MM.1S (cell line): ENCODE measurements around the gene ACE.

Source experiments
- DNase-seq: peaks from one replicate; pipeline ENCODE4 v3.0.0-alpha.2; 2015
- H2AFZ ChIP-seq: fragments of 300-600 bp; sonication (generic); 2 replicates; pipeline ENCODE4 v1.6.0; 2016; ENCODE audit warnings: antibody characterized with exemption, low read length
- H3F3A ChIP-seq: fragments of 300-600 bp; sonication (generic); 2 replicates; pipeline ENCODE4 v1.6.1; 2016; ENCODE audit warnings: mild to moderate bottlenecking, antibody characterized with exemption, low read length, moderate library complexity, mixed read lengths; ENCODE audit not compliant: insufficient read depth
- H3K27ac ChIP-seq: fragments of 300-600 bp; sonication (generic); 2 replicates; pipeline ENCODE4 v1.5.1; 2016; ENCODE audit warnings: mild to moderate bottlenecking, low read length
- H3K27me3 ChIP-seq: fragments of 300-600 bp; sonication (generic); replicated peaks from 2 replicates; pipeline ENCODE4 v1.6.0; 2016; ENCODE audit warnings: low read length; ENCODE audit not compliant: insufficient read depth
- H3K36me3 ChIP-seq: fragments of 300-600 bp; sonication (generic); replicated peaks from 2 replicates; pipeline ENCODE4 v1.6.1; 2016; ENCODE audit warnings: mild to moderate bottlenecking, low read length, mixed read lengths; ENCODE audit not compliant: insufficient read depth
- H3K4me1 ChIP-seq: fragments of 300-600 bp; sonication (generic); 2 replicates; pipeline ENCODE4 v1.6.1; 2016; ENCODE audit warnings: low read length, mixed read lengths
- H3K4me2 ChIP-seq: fragments of 300-600 bp; sonication (generic); 2 replicates; pipeline ENCODE4 v1.6.0; 2016; ENCODE audit warnings: low read depth, low read length
- H3K4me3 ChIP-seq: fragments of 300-600 bp; sonication (generic); 2 replicates; pipeline ENCODE4 v1.5.1; 2016; ENCODE audit warnings: low read length, mixed read lengths
- H3K79me2 ChIP-seq: fragments of 300-600 bp; sonication (generic); 2 replicates; pipeline ENCODE4 v1.6.1; 2016; ENCODE audit warnings: mixed run types, low read length, mixed read lengths
- H3K9ac ChIP-seq: fragments of 300-600 bp; sonication (generic); 2 replicates; pipeline ENCODE4 v1.6.1; 2016; ENCODE audit warnings: low read length, mixed read lengths
- H3K9me2 ChIP-seq: fragments of 300-600 bp; sonication (generic); replicated peaks from 2 replicates; pipeline ENCODE4 v1.6.1; 2016; ENCODE audit warnings: mild to moderate bottlenecking, low read length, mixed read lengths; ENCODE audit not compliant: insufficient read depth
- H3K9me3 ChIP-seq: fragments of 300-600 bp; sonication (generic); replicated peaks from 2 replicates; pipeline ENCODE4 v1.6.1; 2016; ENCODE audit warnings: mild to moderate bottlenecking, low read length, mixed read lengths; ENCODE audit not compliant: insufficient read depth
- H4K20me1 ChIP-seq: fragments of 300-600 bp; sonication (generic); 2 replicates; pipeline ENCODE4 v1.6.1; 2016; ENCODE audit warnings: mild to moderate bottlenecking, low read length, moderate library complexity, mixed read lengths; ENCODE audit not compliant: insufficient read depth
- EZH2 ChIP-seq: fragments of 300-600 bp; sonication (generic); optimal IDR thresholded peaks from 2 replicates; pipeline ENCODE3; 2017; ENCODE audit warnings: low read depth, mild to moderate bottlenecking, antibody characterized with exemption, low read length, mixed read lengths
- EZH2phosphoT487 ChIP-seq: fragments of 300-600 bp; sonication (generic); IDR thresholded peaks from 2 replicates; pipeline ENCODE4 v1.6.1; 2018; ENCODE audit warnings: antibody characterized with exemption, low read length
- TF ChIP-seq, protein P1 (sequence below): fragments of 300-600 bp; sonication (generic); IDR thresholded peaks from 2 replicates; pipeline ENCODE4 v1.5.1; 2016; ENCODE audit warnings: antibody characterized with exemption, low read length, mixed read lengths

Gene ACE

DNA sequence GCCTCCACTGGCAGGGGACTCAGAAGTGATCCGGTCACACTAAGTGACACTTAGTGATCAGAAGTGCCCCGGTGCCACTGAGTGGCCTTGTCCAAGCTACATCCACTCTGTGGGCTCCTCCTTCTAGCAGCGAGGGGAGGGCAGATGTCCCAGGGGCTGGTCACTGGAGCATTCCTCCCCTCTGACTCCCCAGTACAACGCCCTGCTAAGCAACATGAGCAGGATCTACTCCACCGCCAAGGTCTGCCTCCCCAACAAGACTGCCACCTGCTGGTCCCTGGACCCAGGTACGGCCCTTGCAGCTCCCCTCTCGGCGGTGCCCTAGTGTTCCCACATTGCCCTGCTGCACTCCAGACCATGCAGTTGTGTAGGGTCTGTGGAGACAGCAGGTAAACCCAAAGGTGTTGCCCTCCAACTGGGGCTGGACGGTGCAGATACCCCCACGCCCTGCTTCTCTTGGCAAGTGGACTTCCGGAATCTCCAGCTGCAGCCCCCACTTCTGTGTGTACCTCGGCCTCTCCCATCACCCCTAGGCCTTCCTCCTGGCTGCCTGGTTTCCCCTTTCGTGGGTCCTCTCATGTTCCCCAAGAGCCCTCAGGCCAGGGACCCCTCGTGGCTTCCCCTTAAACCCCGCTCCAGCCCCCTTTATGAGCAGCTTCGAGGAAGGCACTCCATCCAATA lies 2.1 kb downstream of the ACE start:
- no peak overlapping the region for H2AFZ ChIP-seq

DNA sequence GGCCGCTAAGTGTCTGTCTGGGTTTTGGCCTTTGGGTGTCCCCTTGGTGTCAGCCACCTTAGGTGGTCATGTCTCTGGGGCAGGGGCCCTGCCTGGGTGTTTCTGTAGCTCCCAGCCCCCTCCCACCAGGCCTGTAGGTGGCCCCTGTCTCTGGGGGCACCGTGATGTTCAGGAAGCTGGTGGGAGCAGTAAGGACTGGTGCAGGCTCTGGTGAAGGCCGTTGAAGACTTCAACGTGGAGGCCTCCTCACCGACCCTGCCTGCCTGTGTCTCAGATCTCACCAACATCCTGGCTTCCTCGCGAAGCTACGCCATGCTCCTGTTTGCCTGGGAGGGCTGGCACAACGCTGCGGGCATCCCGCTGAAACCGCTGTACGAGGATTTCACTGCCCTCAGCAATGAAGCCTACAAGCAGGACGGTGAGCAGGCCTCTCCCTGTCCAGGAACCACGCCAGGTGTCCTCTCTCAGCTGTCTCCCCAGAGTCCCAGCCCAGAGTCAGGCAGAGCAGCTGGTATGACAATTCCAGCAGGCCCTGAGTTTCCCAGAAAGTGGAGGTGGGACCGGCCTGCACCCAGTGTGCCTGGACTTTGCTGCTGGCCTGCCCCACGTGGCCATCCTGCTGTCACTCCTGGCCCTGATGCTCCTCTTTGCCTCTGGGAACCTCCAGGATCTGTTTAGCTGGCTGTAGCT lies 2.8 kb downstream of the ACE start:
- no peak for DNase-seq
- no peak overlapping the region for H3K4me2 ChIP-seq
- no peaks in the 10 kb centered on the region for H3K36me3 ChIP-seq
- no peaks in the 10 kb centered on the region for H3K79me2 ChIP-seq
- H3K9me2 ChIP-seq = no peaks in the 10 kb centered on the region
- 0 out of 2 replicates have a peak, but pooled peaks cover 4% of the 10 kb centered on the region for H3K4me1 ChIP-seq
- no peak for TF ChIP-seq EZH2phosphoT487
- TF ChIP-seq, protein P1, sequence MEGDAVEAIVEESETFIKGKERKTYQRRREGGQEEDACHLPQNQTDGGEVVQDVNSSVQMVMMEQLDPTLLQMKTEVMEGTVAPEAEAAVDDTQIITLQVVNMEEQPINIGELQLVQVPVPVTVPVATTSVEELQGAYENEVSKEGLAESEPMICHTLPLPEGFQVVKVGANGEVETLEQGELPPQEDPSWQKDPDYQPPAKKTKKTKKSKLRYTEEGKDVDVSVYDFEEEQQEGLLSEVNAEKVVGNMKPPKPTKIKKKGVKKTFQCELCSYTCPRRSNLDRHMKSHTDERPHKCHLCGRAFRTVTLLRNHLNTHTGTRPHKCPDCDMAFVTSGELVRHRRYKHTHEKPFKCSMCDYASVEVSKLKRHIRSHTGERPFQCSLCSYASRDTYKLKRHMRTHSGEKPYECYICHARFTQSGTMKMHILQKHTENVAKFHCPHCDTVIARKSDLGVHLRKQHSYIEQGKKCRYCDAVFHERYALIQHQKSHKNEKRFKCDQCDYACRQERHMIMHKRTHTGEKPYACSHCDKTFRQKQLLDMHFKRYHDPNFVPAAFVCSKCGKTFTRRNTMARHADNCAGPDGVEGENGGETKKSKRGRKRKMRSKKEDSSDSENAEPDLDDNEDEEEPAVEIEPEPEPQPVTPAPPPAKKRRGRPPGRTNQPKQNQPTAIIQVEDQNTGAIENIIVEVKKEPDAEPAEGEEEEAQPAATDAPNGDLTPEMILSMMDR = no peak
- no peak for TF ChIP-seq EZH2
- peaks cover 86% of the 10 kb centered on the region for H3K27me3 ChIP-seq
- no peak overlapping the region for H2AFZ ChIP-seq
- H3K27ac ChIP-seq = no peak overlapping the region
- H4K20me1 ChIP-seq = no peaks in the 10 kb centered on the region
- no peak overlapping the region for H3K9ac ChIP-seq
- no peaks in the 10 kb centered on the region for H3K9me3 ChIP-seq
- H3K4me3 ChIP-seq = no peak overlapping the region
- no peaks in the 10 kb centered on the region for H3F3A ChIP-seq

More for the DNA sequence above, 2.1 kb downstream of the ACE start:
- no peaks in the 10 kb centered on the region for H3K36me3 ChIP-seq
- H4K20me1 ChIP-seq = no peaks in the 10 kb centered on the region
- no peaks in the 10 kb centered on the region for H3K9me2 ChIP-seq
- no peak overlapping the region for H3K4me2 ChIP-seq
- no peaks in the 10 kb centered on the region for H3K79me2 ChIP-seq
- peaks cover 86% of the 10 kb centered on the region for H3K27me3 ChIP-seq
- DNase-seq = peak; percentile 70
- no peak overlapping the region for H3K27ac ChIP-seq
- no peaks in the 10 kb centered on the region for H3K9me3 ChIP-seq
- H3F3A ChIP-seq = no peaks in the 10 kb centered on the region
- H3K4me1 ChIP-seq = 0 out of 2 replicates have a peak, but pooled peaks cover 4% of the 10 kb centered on the region
- no peak for TF ChIP-seq EZH2
- TF ChIP-seq, protein P1 = peak; percentile 79
- TF ChIP-seq EZH2phosphoT487 = no peak
- no peak overlapping the region for H3K9ac ChIP-seq
- H3K4me3 ChIP-seq = no peak overlapping the region

DNA sequence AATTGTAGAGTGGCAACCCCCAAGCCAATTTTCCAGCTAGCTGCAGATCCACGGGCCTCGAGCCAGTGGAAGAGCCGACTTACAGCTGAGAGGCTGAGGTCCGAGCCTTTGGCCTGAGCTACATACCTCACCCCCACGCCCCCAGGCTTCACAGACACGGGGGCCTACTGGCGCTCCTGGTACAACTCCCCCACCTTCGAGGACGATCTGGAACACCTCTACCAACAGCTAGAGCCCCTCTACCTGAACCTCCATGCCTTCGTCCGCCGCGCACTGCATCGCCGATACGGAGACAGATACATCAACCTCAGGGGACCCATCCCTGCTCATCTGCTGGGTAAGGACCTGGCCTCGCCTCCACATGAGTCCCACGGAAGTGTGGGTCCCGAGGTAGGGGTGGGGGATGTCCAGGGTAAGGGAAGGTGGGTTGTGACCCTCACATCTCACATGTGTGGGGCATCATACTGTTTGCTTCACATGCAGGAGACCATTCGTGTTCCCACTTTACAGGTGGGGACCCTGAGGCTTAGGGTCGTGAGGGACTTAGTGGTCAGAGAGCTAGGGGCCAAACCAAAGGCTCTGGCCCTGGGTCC lies 3.4 kb downstream of the ACE start:
- no peak for DNase-seq
- no peaks in the 10 kb centered on the region for H4K20me1 ChIP-seq
- H3F3A ChIP-seq = no peaks in the 10 kb centered on the region
- no peak overlapping the region for H3K9ac ChIP-seq
- H3K9me3 ChIP-seq = no peaks in the 10 kb centered on the region
- no peak overlapping the region for H3K4me3 ChIP-seq
- H3K27ac ChIP-seq = no peak overlapping the region
- 0 out of 2 replicates have a peak, but pooled peaks cover 4% of the 10 kb centered on the region for H3K4me1 ChIP-seq
- peaks cover 87% of the 10 kb centered on the region for H3K27me3 ChIP-seq
- H2AFZ ChIP-seq = no peak overlapping the region
- no peaks in the 10 kb centered on the region for H3K36me3 ChIP-seq
- H3K9me2 ChIP-seq = no peaks in the 10 kb centered on the region
- H3K79me2 ChIP-seq = no peaks in the 10 kb centered on the region
- H3K4me2 ChIP-seq = no peak overlapping the region
- TF ChIP-seq EZH2phosphoT487 (no peak), EZH2 (no peak)
- TF ChIP-seq, protein P1 = no peak
